Measurements from ENCODE around the gene DNAJC8. TPM values are rescaled to one million over a fixed set of nuclear protein-coding genes. Genes with fewer than 3 reads are reported as not detected.

The DNAJC8 gene
- total RNA-seq, 2 experiments from 2014 or later: 103 to 108 TPM

DNA sequence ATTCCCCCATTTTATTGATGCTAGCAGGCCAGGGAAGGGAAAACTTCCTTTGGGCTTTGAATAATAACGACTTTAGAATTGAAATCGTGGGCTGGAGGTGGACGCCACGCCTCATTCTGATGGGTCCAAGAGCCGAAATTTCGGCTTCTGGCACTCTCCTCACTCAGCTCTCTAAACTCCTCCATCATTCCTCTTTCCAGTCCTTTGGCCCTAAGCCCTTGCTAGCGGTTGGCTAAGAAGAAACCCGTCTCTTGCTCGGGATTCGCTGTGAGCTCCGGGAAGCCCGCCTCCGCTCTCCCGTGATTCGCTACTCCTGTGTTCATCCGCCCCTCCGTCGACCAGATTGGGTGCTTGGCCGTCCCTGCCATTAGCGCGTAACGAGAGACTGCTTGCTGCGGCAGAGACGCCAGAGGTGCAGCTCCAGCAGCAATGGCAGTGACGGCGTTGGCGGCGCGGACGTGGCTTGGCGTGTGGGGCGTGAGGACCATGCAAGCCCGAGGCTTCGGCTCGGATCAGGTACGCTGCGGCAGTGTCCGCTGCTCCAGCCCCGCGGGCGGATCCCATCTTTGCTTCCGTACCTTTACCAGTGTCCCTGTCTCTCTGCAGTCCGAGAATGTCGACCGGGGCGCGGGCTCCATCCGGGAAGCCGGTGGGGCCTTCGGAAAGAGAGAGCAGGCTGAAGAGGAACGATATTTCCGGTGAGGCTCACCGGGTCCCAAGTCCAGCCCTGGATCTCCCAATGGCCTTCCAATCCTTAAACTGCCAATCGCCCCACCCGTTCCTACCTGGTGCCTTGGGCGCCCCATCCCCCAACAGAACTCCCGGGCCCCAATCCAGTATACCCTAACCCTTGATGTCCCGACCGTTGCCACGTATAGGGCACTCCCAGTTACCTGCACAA lies 3.2 kb upstream of the DNAJC8 start, which contains the start of gene ATP5IF1:
TSS of gene ATP5IF1 (plus strand) at position 370 of the 901 bp plus-strand sequence. CDS start at position 430, 60 bp downstream.
- POLR2A ChIA-PET: interaction anchor here (0.6 to 2.7 kb wide), 6 partner anchors 10 to 346 kb away, joined by 3 to 15 read pairs (median 4); partner anchors contain the start of genes RCC1 and SESN2
- CTCF ChIA-PET: interaction anchor here (0.7 to 3.9 kb wide), 4 partner anchors 10 to 980 kb away, joined by 3 to 19 read pairs (median 4); no protein-coding TSS in a partner anchor

DNA sequence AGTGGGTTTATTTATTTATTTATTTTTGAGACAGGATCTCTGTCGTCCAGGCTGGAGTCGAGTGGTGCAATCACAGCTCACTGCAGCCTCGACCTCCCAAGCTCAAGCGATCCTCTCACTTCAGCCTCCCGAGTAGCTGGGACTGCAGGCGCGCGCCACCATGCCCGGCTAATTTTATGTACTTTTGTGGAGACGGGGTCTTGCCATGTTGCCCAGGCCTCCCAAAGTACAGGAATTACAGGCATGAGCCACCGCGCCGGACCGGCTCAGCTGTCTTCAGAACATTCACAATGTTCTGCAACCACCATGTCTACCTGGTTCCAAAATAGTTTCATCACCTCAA lies 406 bp upstream of the DNAJC8 start:
- ChIA-PET POLR2A (interaction anchor here (0.7 to 1.1 kb wide), 2 partner anchors 272 to 346 kb away, joined by 3 read pairs; no protein-coding TSS in a partner anchor), CTCF (no interaction called here)

GRCh38 chr1:28229996-28230395 lies 2.8 kb downstream of the DNAJC8 start:
- ChIA-PET CTCF (no interaction called here), POLR2A (no interaction called here)

DNA sequence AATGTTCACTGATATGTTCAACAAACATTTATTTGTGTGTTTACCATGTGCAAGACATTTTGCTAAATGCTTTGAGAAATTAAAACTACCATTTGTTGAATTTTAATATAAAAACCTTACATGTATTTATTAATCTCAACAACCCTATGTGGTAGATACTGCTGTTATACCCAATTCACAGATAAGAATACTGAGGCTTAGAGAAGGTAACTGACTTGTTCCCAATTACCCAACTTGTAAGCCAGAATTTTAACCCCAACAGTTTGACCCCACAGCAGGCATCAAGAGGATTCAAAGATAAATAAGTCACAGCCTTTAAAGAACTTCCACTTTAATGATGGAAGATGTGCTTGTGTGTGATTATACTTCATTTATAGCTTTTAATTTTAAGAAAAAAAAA lies 3.7 kb downstream of the DNAJC8 start:
- POLR2A ChIA-PET: interaction anchor here (0.5 kb wide), 1 partner anchor 169 kb away, joined by 3 read pairs; no protein-coding TSS in a partner anchor
- CTCF ChIA-PET: interaction anchor here (0.6 kb wide), 1 partner anchor 326 kb away, joined by 3 read pairs; no protein-coding TSS in a partner anchor

DNA sequence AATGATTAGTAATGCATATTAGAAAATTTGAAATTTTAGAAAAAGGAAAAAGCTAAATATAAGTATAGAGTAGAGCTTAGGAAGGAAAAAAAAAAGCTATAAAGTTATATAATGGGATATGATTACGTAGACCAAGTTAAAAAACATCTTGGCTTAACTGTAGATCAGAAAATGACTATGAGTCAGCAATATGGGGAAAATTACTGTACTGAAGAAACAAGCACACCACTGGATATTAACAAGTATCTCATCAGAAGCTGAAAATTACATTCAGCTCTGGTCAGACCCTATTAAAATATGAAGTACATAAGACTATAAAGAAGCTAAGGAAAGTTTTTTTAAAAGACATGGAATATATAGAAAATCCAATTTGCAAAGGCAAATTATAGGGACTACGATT lies 19.5 kb downstream of the DNAJC8 start:
- ChIA-PET POLR2A (no interaction called here), CTCF (interaction anchor here (0.5 to 1.5 kb wide), 3 partner anchors 32 to 394 kb away, joined by 3 to 4 read pairs (median 3); no protein-coding TSS in a partner anchor)

- ChIA-PET POLR2A (no interaction called here), CTCF (interaction anchor here (0.6 to 3.4 kb wide), 8 partner anchors 8 to 119 kb away, joined by 3 to 44 read pairs (median 3); partner anchors contain the start of gene EYA3)
Observed at GRCh38 chr1:28209700-28210099, 23.1 kb downstream of the DNAJC8 start.

GRCh38 chr1:28208818-28209441 lies 23.9 kb downstream of the DNAJC8 start:
- ChIA-PET CTCF (interaction anchor here (0.6 to 3.4 kb wide), 11 partner anchors 13 to 570 kb away, joined by 3 to 44 read pairs (median 3); partner anchors contain the start of gene EYA3), POLR2A (interaction anchor here (0.7 kb wide), 1 partner anchor 121 kb away, joined by 3 read pairs; the partner anchor contains the start of gene EYA3)

DNA sequence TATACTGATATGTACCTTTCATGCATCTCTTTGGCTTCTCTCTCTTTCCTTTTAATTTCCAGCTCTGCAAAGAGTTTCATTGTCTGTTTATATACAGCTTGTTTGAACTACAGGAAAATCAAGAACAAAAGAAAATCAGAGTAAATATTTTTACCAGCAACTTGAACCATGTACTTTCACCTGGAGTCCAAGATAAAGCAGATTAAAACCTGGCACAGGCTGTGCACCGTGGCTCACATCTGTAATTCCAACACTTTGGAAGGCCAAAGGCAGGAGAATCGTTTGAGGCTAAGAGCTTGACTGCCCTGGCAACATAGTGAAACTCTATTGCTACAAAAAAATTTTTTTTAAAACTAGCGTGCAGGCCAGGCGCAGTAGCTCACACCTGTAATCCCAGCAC lies 27.6 kb downstream of the DNAJC8 start:
- POLR2A ChIA-PET: interaction anchor here (0.5 kb wide), 1 partner anchor 11 kb away, joined by 4 read pairs; no protein-coding TSS in a partner anchor
- CTCF ChIA-PET: interaction anchor here (0.6 to 1.1 kb wide), 2 partner anchors 113 to 783 kb away, joined by 4 to 5 read pairs; no protein-coding TSS in a partner anchor

- CTCF ChIA-PET: interaction anchor here (0.6 to 1.6 kb wide), 3 partner anchors 27 to 312 kb away, joined by 3 to 6 read pairs (median 4); no protein-coding TSS in a partner anchor
- POLR2A ChIA-PET: interaction anchor here (0.7 to 1.2 kb wide), 3 partner anchors 60 to 141 kb away, joined by 3 read pairs; partner anchors contain the start of gene EYA3
Observed at GRCh38 chr1:28200234-28200873, 32.5 kb downstream of the DNAJC8 start.

DNA sequence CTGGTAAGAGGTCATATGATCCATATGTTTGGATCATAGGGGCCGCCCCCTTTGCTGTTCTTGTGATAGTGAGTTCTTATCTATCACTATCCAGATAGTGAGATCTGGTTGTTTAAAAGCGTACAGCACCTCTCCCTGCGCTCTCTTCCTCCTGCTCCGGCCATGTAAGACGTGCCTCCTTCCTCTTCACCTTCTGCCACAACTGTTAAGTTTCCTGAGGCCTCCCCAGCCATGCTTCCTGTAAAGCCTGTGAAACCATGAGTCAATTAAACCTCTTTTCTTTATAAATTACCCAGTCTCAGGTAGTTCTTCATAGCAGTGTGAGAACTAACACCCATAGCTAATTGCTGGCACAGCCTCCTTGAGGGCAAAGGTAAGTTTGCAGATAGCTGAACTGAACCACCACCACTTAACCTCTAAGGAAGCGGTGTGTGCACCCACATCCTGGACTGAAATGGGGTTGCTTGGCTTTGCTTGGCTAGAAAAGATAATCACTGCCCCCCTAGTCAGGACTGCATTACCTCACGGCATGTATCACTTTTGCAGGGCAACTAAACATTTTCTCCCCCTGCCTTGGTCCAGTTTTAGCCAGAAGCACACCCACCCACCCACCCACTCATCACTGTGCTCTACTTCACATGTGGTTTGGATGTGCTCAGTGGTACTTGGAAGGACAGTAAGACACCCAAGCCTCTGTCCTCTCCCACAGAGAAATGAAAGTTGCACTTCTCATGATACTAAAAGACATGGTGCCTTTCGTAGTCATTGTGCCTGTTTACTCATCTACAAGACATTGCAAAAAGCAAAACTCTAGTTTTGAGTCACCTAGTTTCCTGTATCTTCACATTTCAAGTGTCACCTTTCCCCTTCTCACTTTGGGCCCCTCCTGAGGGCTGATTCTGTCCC lies 33.2 kb downstream of the DNAJC8 start:
- ChIA-PET POLR2A (interaction anchor here (0.5 to 1.7 kb wide), 5 partner anchors 27 to 140 kb away, joined by 3 to 12 read pairs (median 3); partner anchors contain the start of gene EYA3), CTCF (interaction anchor here (0.6 to 1.6 kb wide), 3 partner anchors 26 to 311 kb away, joined by 3 to 6 read pairs (median 4); no protein-coding TSS in a partner anchor)

DNA sequence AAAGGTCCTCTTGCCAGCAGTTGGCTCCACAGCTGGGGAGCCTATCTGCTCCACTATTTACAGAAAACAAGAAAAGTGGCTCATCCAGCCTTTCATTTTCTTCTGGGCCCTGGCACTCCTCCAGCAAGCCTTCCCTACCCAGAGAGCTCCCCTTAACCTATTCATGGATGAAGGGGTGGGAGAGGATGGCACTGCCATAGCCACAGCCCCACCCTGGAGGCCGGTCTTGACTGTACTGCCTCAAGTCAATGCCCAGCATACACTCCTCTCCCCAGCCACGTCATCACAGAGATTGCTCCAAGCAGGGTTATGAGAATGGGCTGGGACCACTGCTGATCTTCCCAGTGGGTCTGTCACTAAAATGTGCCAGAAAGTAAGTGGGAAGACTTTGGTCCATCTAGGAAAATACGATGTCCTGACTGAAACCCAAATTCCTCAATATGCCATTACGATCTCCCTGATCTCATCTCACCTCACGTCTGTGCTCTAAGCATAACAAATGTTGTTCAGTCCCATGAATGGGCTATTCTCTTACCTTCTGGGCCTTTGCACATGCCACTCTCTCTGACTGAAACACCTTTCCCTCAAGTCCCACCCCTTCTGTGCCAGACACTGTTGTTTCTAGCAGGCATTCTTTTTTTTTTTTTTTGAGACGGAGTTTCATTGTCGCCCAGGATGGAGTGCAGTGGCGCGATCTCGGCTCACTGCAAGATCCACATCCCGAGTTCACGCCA lies 35.0 kb downstream of the DNAJC8 start:
- CTCF ChIA-PET: no interaction called here
- POLR2A ChIA-PET: no interaction called here

DNA sequence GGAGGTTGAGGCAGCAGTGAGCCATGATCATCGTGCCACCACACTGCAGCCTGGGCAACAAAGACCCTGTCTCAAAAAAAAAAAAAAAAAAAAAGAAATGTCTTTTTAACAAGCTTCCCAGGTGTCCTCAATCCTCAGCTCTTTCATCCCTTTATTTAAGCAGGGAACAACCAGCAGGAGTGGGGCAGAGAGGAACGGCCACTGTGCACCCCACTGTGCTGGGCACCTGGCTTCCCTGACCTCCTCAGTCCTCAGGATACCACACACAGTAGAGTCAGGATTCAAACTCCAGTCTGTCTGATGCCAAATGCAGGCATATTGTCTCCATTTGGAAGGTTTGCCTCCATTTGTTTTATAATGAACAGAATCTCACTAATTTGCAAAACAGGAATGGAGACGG lies 36.5 kb downstream of the DNAJC8 start:
- POLR2A ChIA-PET: no interaction called here
- CTCF ChIA-PET: interaction anchor here (0.7 to 1.2 kb wide), 2 partner anchors 12 to 107 kb away, joined by 3 to 4 read pairs; no protein-coding TSS in a partner anchor

- CTCF ChIA-PET: interaction anchor here (0.7 to 1.2 kb wide), 2 partner anchors 12 to 107 kb away, joined by 3 to 4 read pairs; no protein-coding TSS in a partner anchor
- POLR2A ChIA-PET: no interaction called here
Observed at GRCh38 chr1:28195780-28196179, 37.0 kb downstream of the DNAJC8 start.

GRCh38 chr1:28194326-28195035 lies 38.3 kb downstream of the DNAJC8 start:
- ChIA-PET POLR2A (no interaction called here), CTCF (interaction anchor here (0.6 to 1.4 kb wide), 3 partner anchors 25 to 69 kb away, joined by 3 read pairs; no protein-coding TSS in a partner anchor)

- ChIA-PET POLR2A (no interaction called here), CTCF (interaction anchor here (1.4 kb wide), 1 partner anchor 29 kb away, joined by 3 read pairs; no protein-coding TSS in a partner anchor)
Observed at GRCh38 chr1:28193701-28194161, 39.1 kb downstream of the DNAJC8 start.

GRCh38 chr1:28190996-28191645 lies 41.7 kb downstream of the DNAJC8 start:
- ChIA-PET POLR2A (interaction anchor here (0.7 kb wide), 2 partner anchors 9 to 54 kb away, joined by 3 read pairs; no protein-coding TSS in a partner anchor), CTCF (no interaction called here)
